Right cardiac atrium (tissue), 5 donors: ENCODE data around the gene ARHGAP20. TPM values are rescaled to one million over a fixed set of nuclear protein-coding genes. Genes with fewer than 3 reads are reported as not detected.

Experiments
- ATAC-seq, 2 donors: fragments of 200-7000 bp; cut with Tn5 transposase; one replicate each; pipeline versions ENCODE4 v1.8.0 to v1.9.1; 2020; ENCODE audit warnings: moderate library complexity in 2 of 2, mild to moderate bottlenecking in 1 of 2
- DNase-seq, 3 donors: peaks; one replicate each; pipeline ENCODE4 v3.0.0-alpha.2; 2020
- H3K27ac ChIP-seq: one replicate; pipeline ENCODE4 v1.5.1; 2013; ENCODE audit warnings: mild to moderate bottlenecking, low read length, control low read depth, moderate library complexity
- H3K27me3 ChIP-seq: one replicate; pipeline ENCODE4 v1.6.1; 2013; ENCODE audit not compliant: control insufficient read depth, insufficient read depth
- H3K4me1 ChIP-seq: one replicate; pipeline ENCODE4 v1.6.1; 2013; ENCODE audit warnings: low read length; ENCODE audit not compliant: control insufficient read depth, insufficient read depth
- H3K4me3 ChIP-seq: one replicate; pipeline ENCODE4 v1.5.1; 2013; ENCODE audit warnings: low read length, control low read depth
- H3K9me3 ChIP-seq: one replicate; pipeline ENCODE4 v1.6.1; 2013; ENCODE audit warnings: low read length; ENCODE audit not compliant: control insufficient read depth
- WGBS: extraction: QIAGEN DNeasy Blood & Tissue Kit; methylation state at CpG from one replicate; pipeline ENCODE4 v1.1.7; 2013; 5-methylcytosine and 5-hydroxymethylcytosine counted together
- intact Hi-C, 4 donors: fragments of 100-400 bp; cut with DNase I; formaldehyde crosslinking; loops; one replicate each; pipeline versions ENCODE4 v1.11.0 to v1.14.0; 2022 to 2023
- polyA plus RNA-seq: library from polyadenylated mRNA; stranded (reverse); fragments of 200-250 nt; gene quantifications from one replicate; pipeline ENCODE4 v1.2.3, GENCODE V29; 2013
- total RNA-seq, 4 donors: library from RNA; stranded (reverse); fragmentation: NEBNext Ultra II Directional; extraction: Animal tissue kit (Norgen Biotek cat#: 25700); gene quantifications; one replicate each; pipeline ENCODE4 v1.2.1, GENCODE V29; 2021
- donor health status: healthy with polysubstance abuse.
- donor health status: DM: no; HTN: yes; CAD: no.
- donor health status: DM: no; HTN: no; CAD: no.
- donor health status: DM: no; HTN: yes; CAD: no; lungs with severe emphysema.
- donor health status: DM: yes; HTN: yes; CAD: no.

The ARHGAP20 gene
- total and polyA plus RNA-seq, 5 donors, result 0.29 to 0.78 (median 0.41) TPM

DNA sequence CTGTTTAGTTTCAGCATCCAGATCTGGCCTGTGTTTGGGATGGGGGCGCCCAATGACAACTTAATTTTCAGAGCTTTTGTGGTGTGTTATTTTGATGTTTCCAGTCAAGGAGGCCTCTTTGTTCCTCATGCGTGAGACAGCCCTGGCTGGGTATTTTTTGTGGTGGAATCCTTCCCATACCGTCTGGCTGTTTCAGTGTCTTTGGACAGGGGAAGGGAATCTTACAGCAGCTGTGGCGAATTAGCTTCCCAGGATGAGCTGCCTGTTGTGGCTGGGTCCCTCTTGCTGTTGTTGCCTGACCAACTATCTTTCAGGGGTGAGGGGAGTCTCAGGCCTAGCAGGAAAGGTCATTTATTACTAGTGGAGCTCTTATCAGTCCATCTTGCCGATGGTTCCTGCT lies 138.8 kb downstream of the ARHGAP20 start:
- intact Hi-C loops, result no loop called here
- 76% methylated on average over 5 of the region's 5 CpGs for WGBS
- DNase-seq (no peak), ATAC-seq (no peak)
- H3K4me1 ChIP-seq, result no peaks in the 10 kb centered on the region
- no peak overlapping the region for H3K27ac ChIP-seq
- no peak overlapping the region for H3K4me3 ChIP-seq
- no peaks in the 10 kb centered on the region for H3K27me3 ChIP-seq
- no peaks in the 10 kb centered on the region for H3K9me3 ChIP-seq

DNA sequence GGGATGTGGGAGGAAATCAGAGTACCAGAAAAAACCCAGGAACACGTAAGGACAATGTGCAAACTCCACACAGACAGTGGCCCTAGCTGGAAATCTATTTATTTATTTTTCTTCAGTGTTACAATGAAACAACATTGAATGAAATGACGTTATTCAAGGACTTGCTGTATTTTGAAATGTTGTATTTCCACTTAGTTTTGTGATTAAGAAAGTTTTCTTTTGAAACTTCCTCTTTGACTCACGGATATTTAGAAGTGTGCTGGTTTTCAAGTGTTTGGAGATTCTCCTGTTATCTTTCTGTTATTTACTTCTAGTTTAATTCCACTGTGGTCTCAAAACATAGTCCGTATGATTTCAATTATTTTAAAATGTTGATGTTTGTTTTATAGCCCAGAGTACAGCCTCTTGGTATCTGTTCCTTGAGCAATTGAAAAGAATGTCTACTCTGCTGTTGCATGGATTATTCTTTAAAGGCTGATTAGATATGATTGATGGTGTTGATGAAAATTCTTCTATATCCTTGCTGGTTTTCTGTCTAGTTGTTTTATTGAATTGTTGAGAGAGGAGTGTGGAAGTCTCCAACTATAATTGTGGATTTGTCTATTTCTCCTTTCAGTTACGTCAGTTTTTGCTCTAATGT lies 141.0 kb downstream of the ARHGAP20 start:
- no peaks in the 10 kb centered on the region for H3K4me1 ChIP-seq
- H3K9me3 ChIP-seq, result no peaks in the 10 kb centered on the region
- WGBS, result 66% methylated on average over 5 of the region's 5 CpGs
- H3K27ac ChIP-seq, result no peak overlapping the region
- no peaks in the 10 kb centered on the region for H3K27me3 ChIP-seq
- H3K4me3 ChIP-seq, result no peak overlapping the region
- intact Hi-C loops, result no loop called here
- ATAC-seq (no peak), DNase-seq (no peak)

GRCh38 chr11:110566577-110566976 lies 145.7 kb downstream of the ARHGAP20 start:
- 61% methylated on average over 2 of the region's 2 CpGs for WGBS
- H3K27ac ChIP-seq, result no peak overlapping the region
- no peaks in the 10 kb centered on the region for H3K4me1 ChIP-seq
- H3K4me3 ChIP-seq, result no peak overlapping the region
- no peak for DNase-seq
- no peak for ATAC-seq
- H3K9me3 ChIP-seq, result no peaks in the 10 kb centered on the region
- intact Hi-C loops, result no loop called here
- no peaks in the 10 kb centered on the region for H3K27me3 ChIP-seq

DNA sequence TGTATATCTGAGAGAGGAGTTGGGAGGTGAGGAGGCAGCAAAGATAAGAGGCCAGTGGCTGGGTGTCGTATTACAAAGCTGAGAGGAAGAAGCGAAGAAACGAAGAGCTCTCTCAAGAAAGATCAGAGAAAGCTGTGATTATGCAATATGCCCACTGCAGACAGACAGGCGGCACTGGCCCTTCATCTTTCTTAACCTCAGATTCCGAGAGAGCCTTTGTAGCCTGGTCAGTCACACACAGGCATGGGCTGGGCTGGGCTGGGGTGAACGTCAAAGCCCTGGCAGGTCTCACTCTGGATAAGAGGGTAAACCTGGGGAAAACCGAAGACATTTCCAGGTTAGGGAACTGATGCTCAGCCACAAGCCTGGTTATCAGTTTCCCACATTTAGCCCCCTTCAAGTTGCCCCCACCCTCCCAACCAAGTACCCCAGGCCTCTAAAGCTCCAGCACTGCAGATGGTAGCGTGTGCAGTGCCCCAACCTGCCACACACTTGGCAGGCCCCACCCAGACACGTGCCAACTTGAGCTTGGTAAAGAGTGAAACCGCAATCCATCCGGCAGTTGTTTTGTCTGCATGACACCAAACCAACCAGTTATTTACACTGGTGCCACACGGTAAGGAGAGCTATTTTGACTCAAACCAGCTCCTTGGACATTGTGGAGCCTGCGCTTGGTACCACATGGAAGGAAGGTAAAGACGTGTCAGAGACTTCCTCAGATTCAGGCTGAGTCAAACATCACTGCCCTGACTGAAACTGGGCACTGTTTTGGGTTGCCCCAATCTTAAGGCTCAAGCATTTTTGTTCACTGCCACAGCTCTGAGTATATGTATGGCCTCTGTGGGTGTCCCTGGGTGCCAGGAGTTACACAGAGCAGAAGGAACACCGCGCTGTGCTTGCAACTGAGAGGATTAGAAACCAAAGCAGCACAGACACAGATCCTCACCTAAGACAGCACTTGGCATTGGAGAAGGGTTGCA lies 146.6 kb downstream of the ARHGAP20 start:
- intact Hi-C loops, result no loop called here
- H3K4me1 ChIP-seq, result no peaks in the 10 kb centered on the region
- no peak overlapping the region for H3K27ac ChIP-seq
- H3K9me3 ChIP-seq, result no peaks in the 10 kb centered on the region
- DNase-seq, result no peak
- peak in 1 of 2 donors; percentile 38 for ATAC-seq
- no peaks in the 10 kb centered on the region for H3K27me3 ChIP-seq
- no peak overlapping the region for H3K4me3 ChIP-seq
- WGBS, result 55% methylated on average over 16 of the region's 16 CpGs

GRCh38 chr11:110564676-110565356 lies 147.4 kb downstream of the ARHGAP20 start:
- intact Hi-C loops, result no loop called here
- H3K4me3 ChIP-seq, result no peak overlapping the region
- H3K27me3 ChIP-seq, result no peaks in the 10 kb centered on the region
- H3K9me3 ChIP-seq, result no peaks in the 10 kb centered on the region
- DNase-seq (no peak), ATAC-seq (no peak)
- H3K27ac ChIP-seq, result no peak overlapping the region
- H3K4me1 ChIP-seq, result no peaks in the 10 kb centered on the region
- 55% methylated on average over 8 of the region's 8 CpGs for WGBS

DNA sequence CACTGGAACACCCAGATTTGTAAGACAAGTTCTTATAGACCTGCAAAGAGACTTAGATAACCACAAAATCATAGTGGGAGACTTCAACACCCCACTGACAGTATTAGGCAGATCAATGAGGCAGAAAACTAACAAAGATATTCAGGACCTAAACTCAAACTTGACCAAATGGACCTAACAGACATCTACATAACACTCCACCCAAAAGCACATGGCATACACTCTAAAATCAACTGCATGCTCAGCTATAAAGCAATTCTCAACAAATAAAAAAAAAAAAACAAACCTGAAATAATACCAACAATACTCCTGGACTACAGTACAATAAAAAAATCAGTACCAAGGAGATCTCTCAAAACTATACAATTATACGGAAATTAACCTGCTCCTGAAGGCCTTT lies 167.5 kb downstream of the ARHGAP20 start:
- ATAC-seq, result no peak
- Histone ChIP-seq H3K27me3 (no peaks in the 10 kb centered on the region), H3K4me3 (no peak overlapping the region), H3K27ac (no peak overlapping the region), H3K4me1 (no peaks in the 10 kb centered on the region), H3K9me3 (no peaks in the 10 kb centered on the region)
- intact Hi-C loops, result no loop called here
- no peak for DNase-seq
- WGBS, result 88% methylated on average over 1 of the region's 1 CpG

GRCh38 chr11:110538154-110538553 lies 174.1 kb downstream of the ARHGAP20 start:
- H3K4me1 ChIP-seq, result no peaks in the 10 kb centered on the region
- intact Hi-C loops, result no loop called here
- no peak overlapping the region for H3K27ac ChIP-seq
- H3K4me3 ChIP-seq, result no peak overlapping the region
- no peaks in the 10 kb centered on the region for H3K27me3 ChIP-seq
- no peak for DNase-seq
- no peaks in the 10 kb centered on the region for H3K9me3 ChIP-seq
- no peak for ATAC-seq

DNA sequence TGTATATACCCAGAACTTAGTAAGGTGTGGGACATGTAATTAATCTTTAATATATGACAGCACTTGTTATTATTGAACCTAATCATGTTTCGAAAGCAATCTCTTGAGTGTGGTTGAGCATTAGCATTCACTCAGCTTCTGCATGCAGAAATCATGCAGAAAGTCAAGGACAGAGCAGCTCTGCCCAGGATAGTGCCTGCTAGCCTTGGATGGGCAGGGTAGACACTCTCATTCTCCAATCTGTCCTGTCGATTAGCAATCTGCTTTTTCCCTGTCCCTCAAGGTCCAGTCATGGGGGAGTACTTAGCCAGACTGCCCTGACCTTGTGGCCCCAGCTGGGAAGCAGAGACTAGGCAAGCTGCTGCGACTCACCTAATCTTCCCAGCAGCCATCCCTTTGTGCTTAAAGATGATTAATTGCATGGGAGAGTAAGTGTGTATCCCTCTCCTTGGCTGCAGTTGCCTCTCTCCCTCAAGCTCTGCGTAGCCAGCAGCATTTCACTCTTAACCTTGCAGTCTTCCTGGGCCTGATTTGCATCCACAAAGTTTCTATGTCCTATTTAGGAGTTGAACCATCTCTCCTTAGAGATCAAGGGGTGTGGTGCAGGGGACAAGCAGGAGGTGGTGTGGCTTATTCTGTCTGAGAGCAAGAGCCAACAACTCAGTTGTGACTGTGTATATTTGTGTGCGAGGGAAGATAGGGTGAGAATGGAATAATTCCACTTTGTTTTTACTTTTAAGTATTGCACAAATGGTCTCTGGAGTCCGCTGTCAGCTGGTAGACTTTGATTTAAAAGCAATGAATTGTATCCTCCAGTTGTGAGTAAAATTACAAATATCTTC lies 181.1 kb downstream of the ARHGAP20 start:
- intact Hi-C loops, result no loop called here
- Histone ChIP-seq H3K27ac (no peak overlapping the region), H3K4me3 (no peak overlapping the region), H3K9me3 (no peaks in the 10 kb centered on the region), H3K4me1 (no peaks in the 10 kb centered on the region), H3K27me3 (no peaks in the 10 kb centered on the region)
- no peak for ATAC-seq
- 62% methylated on average over 6 of the region's 6 CpGs for WGBS
- no peak for DNase-seq

- H3K27ac ChIP-seq, result no peak overlapping the region
- H3K4me3 ChIP-seq, result no peak overlapping the region
- DNase-seq (no peak), ATAC-seq (no peak)
- no peaks in the 10 kb centered on the region for H3K27me3 ChIP-seq
- no peaks in the 10 kb centered on the region for H3K4me1 ChIP-seq
- H3K9me3 ChIP-seq, result no peaks in the 10 kb centered on the region
- intact Hi-C loops, result no loop called here
Measured at GRCh38 chr11:110529043-110529442, 183.2 kb downstream of the ARHGAP20 start.

- H3K27ac ChIP-seq, result no peak overlapping the region
- H3K4me1 ChIP-seq, result no peaks in the 10 kb centered on the region
- H3K9me3 ChIP-seq, result no peaks in the 10 kb centered on the region
- ATAC-seq, result no peak
- no peak for DNase-seq
- no peak overlapping the region for H3K4me3 ChIP-seq
- H3K27me3 ChIP-seq, result no peaks in the 10 kb centered on the region
- 95% methylated on average over 1 of the region's 1 CpG for WGBS
- intact Hi-C loops, result no loop called here
Measured at GRCh38 chr11:110527146-110527545, 185.1 kb downstream of the ARHGAP20 start.
